ENCODE measurements around the gene EID3.

DNA sequence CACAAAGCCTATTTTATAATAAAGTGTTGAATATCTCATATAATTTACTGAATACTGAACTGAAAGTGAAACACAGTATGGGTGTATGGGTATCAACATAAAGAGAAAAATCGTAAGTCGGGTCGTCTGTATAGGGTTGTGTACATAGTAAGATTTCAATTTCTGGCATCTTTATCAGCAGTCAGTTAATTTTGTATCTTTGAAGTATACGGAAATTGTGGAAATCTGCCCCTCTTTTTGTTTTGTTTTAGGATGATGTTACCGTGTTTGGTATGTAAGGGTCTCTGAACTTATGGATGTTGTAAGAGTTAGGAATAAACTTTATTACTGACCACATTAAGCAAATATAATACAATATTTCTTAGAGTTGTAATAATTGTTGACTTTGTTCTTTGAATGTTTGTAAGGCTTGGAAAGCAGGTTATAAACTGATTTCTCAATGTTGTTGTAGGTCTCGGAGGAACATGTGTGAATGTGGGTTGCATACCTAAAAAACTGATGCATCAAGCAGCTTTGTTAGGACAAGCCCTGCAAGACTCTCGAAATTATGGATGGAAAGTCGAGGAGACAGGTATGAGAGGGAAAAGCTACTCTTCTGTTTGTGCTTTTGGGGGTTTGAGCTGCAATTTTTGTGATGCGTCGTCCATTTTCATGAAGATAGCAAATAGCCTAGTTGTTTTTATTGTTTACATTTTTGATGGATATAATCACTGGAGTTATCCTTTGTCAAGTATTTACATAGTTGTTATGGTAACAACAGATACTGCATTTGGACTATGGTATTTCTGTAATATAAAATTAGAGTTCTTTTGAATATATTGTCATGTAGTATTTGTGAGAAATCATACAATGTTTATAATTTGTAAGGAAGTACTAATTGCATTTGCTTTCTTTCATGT lies 12.0 kb downstream of the EID3 start:
- TF ChIP-seq, protein P1, sequence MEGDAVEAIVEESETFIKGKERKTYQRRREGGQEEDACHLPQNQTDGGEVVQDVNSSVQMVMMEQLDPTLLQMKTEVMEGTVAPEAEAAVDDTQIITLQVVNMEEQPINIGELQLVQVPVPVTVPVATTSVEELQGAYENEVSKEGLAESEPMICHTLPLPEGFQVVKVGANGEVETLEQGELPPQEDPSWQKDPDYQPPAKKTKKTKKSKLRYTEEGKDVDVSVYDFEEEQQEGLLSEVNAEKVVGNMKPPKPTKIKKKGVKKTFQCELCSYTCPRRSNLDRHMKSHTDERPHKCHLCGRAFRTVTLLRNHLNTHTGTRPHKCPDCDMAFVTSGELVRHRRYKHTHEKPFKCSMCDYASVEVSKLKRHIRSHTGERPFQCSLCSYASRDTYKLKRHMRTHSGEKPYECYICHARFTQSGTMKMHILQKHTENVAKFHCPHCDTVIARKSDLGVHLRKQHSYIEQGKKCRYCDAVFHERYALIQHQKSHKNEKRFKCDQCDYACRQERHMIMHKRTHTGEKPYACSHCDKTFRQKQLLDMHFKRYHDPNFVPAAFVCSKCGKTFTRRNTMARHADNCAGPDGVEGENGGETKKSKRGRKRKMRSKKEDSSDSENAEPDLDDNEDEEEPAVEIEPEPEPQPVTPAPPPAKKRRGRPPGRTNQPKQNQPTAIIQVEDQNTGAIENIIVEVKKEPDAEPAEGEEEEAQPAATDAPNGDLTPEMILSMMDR (IDR thresholded peaks at IDR 0.05; ENCODE audit: low read depth, low read length), result no peak
- no peak for TF ChIP-seq EZH2phosphoT487 (IDR thresholded peaks at IDR 0.05; ENCODE audit: low read depth)
